HUES64 (cell line): ENCODE measurements around the gene MCFD2.

Experiments used
- H3K27ac ChIP-seq: 2 replicates; pipeline ENCODE4 v1.7.0; 2013; ENCODE audit warnings: low read depth, low read length, inconsistent platforms
- H3K27me3 ChIP-seq: 2 replicates; pipeline ENCODE4 v1.6.1; 2013; ENCODE audit warnings: mild to moderate bottlenecking, low read length; ENCODE audit not compliant: insufficient read depth
- H3K36me3 ChIP-seq: 2 replicates; pipeline ENCODE4 v1.6.1; 2013; ENCODE audit warnings: mild to moderate bottlenecking, low read length; ENCODE audit not compliant: insufficient read depth
- H3K4me1 ChIP-seq: 2 replicates; pipeline ENCODE4 v1.6.1; 2013; ENCODE audit warnings: mild to moderate bottlenecking, low read length, moderate library complexity; ENCODE audit not compliant: insufficient read depth
- H3K4me3 ChIP-seq: 2 replicates; pipeline ENCODE4 v1.5.1; 2013; ENCODE audit warnings: mild to moderate bottlenecking, low read length, moderate library complexity
- H3K9ac ChIP-seq: 2 replicates; pipeline ENCODE4 v1.6.1; 2013; ENCODE audit warnings: mild to moderate bottlenecking, low read depth, low read length
- H3K9me3 ChIP-seq: 2 replicates; pipeline ENCODE4 v1.6.1; 2013; ENCODE audit warnings: low read depth, low read length; ENCODE audit not compliant: insufficient read depth
- WGBS: fragments of 150-250, 120-280 bp; methylation state at CpG from one replicate; pipeline ENCODE4 v1.1.7; 2013; ENCODE audit warnings: missing lambda C conversion rate; 5-methylcytosine and 5-hydroxymethylcytosine counted together

MCFD2 gene

GRCh38 chr2:46952171-46952570, 36.6 kb upstream of the MCFD2 start:
- 100% methylated on average over 1 of the region's 3 CpGs for WGBS
- no peaks in the 10 kb centered on the region for H3K9me3 ChIP-seq
- no peaks in the 10 kb centered on the region for H3K27me3 ChIP-seq
- H3K36me3 ChIP-seq = peaks cover 12% of the 10 kb centered on the region
- H3K4me1 ChIP-seq = peaks cover 13% of the 10 kb centered on the region
- H3K9ac ChIP-seq = no peak overlapping the region
- H3K27ac ChIP-seq = no peak overlapping the region
- H3K4me3 ChIP-seq = no peak overlapping the region

- no peak overlapping the region for H3K4me3 ChIP-seq
- no peak overlapping the region for H3K27ac ChIP-seq
- H3K36me3 ChIP-seq = peaks cover 7% of the 10 kb centered on the region; the same call in 1 of the 2 replicates
- no peaks in the 10 kb centered on the region for H3K9me3 ChIP-seq
- H3K4me1 ChIP-seq = peaks cover 13% of the 10 kb centered on the region
- H3K27me3 ChIP-seq = no peaks in the 10 kb centered on the region
- H3K9ac ChIP-seq = no peak overlapping the region
- WGBS = 91% methylated on average over 9 of the region's 9 CpGs
Measured at GRCh38 chr2:46951290-46952064, 35.9 kb upstream of the MCFD2 start.

DNA sequence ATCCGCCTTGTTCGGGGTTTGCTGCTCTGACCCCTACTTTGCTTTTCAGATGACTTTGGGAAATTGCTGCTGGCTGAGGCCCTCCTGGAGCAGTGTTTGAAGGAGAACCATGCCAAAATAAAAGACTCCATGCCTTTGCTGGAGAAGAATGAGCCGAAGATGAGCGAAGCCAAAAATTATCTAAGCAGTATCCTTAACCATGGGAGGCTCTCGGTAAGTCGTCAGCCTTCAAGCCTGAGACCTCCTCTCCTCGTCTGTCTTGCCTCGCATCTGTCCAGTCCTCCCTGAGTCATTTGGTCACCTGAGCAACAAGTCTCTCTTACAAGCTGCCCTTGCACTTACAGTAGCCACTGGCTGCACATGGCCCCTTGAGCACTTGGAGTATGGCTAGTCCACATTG, 34.7 kb upstream of the MCFD2 start:
- no peak overlapping the region for H3K4me3 ChIP-seq
- H3K9ac ChIP-seq = no peak overlapping the region
- peaks cover 10% of the 10 kb centered on the region for H3K4me1 ChIP-seq
- peaks cover 7% of the 10 kb centered on the region; the same call in 1 of the 2 replicates for H3K36me3 ChIP-seq
- 91% methylated on average over 8 of the region's 8 CpGs for WGBS
- H3K27me3 ChIP-seq = no peaks in the 10 kb centered on the region
- H3K9me3 ChIP-seq = no peaks in the 10 kb centered on the region
- no peak overlapping the region for H3K27ac ChIP-seq

GRCh38 chr2:46947841-46948240, 32.2 kb upstream of the MCFD2 start:
- 82% methylated on average over 11 of the region's 11 CpGs for WGBS
- H3K27me3 ChIP-seq = peaks cover 6% of the 10 kb centered on the region
- no peaks in the 10 kb centered on the region for H3K9me3 ChIP-seq
- peaks cover 4% of the 10 kb centered on the region; the same call in 1 of the 2 replicates for H3K4me1 ChIP-seq
- H3K36me3 ChIP-seq = peaks cover 7% of the 10 kb centered on the region; the same call in 1 of the 2 replicates
- H3K27ac ChIP-seq = no peak overlapping the region
- H3K9ac ChIP-seq = no peak overlapping the region
- no peak overlapping the region for H3K4me3 ChIP-seq

- Histone ChIP-seq H3K27me3 (peaks cover 15% of the 10 kb centered on the region), H3K36me3 (no peaks in the 10 kb centered on the region), H3K4me3 (no peak overlapping the region), H3K9me3 (no peaks in the 10 kb centered on the region), H3K9ac (no peak overlapping the region), H3K27ac (no peak overlapping the region), H3K4me1 (peaks cover 5% of the 10 kb centered on the region)
- 97% methylated on average over 7 of the region's 7 CpGs for WGBS
Measured at GRCh38 chr2:46945671-46946070, 30.1 kb upstream of the MCFD2 start.

DNA sequence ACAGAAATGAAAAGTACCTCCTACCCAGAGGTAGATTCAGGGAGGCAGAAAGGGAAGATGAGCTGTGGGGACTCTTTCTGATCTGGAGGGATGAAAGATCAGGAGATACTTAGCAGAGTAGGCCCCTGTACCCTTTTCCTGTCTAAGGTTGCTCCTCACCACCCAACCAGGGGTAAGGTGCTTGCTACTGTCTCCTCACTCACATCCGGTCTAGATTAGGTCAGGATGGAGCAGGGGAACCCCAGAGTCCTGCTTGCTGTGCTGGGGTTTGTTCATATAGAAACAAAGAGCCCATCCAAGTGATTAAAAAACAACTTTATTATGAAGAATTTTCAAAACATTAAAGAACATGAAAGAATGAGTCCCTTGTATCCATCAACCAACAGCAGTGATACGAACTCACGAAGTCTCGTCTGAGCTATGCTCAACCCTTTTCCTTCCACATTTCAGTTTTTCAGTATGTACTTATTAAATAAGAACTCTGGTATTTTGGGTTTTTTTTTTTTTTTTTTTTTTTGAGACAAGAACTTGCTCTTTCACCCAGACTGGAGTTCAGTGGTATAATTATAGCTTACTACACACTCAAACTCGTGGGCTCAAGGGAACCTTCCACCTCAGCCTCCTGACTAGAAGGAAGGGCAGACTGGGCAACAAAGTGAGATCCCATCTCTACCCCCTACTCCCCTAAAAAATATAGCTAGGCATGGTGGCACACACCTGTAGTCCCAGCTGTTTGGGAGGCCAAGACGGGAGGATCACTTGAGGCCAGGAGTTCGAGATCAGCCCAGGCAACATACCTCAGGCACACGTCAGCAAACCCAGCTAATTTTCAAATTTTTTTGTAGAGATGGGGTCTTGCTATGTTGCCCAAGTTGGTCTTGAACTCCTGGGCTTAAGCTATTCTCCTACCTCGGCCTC, 28.5 kb upstream of the MCFD2 start:
- Histone ChIP-seq H3K27me3 (peaks cover 23% of the 10 kb centered on the region), H3K36me3 (no peaks in the 10 kb centered on the region), H3K4me1 (peaks cover 17% of the 10 kb centered on the region), H3K27ac (no peak overlapping the region), H3K4me3 (no peak overlapping the region), H3K9ac (no peak overlapping the region), H3K9me3 (no peaks in the 10 kb centered on the region)
- WGBS = 95% methylated on average over 9 of the region's 9 CpGs

DNA sequence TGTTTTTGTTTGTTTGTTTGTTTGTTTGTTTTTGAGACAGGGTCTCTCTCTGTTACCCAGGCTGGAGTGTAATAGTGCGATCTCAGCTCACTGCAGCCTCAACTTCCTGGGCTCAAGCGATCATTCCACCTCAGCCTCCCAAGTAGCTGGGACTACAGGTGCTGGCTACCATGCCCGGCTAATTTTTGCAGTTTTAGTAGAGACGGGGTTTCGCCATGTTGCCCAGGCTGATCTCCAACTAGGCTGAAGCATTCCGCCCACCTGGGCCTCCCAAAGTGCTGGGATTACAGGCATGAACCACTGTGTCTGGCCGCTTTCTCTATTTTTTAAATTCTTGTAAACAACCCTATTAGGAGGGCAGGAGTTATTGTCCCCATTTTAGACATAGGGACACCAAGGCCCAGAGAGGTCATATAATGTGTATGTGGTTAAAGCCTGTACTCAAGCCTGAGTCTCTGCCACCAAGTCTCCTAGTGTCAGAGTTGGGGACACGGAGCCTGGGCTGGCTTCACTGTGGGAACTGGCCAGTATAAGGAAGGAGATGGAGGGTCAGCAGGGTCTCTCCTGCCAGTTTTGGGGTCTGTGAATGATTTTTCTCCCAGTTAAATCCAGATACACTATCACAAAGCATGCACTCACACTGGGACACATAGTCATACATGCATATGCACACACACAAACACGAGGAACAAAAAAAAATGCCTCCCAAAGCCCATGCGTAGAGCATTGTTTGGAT, 27.5 kb upstream of the MCFD2 start:
- Histone ChIP-seq H3K36me3 (no peaks in the 10 kb centered on the region), H3K9me3 (no peaks in the 10 kb centered on the region), H3K4me1 (peaks cover 17% of the 10 kb centered on the region), H3K4me3 (peak overlapping the region; percentile 83; the same call in 1 of the 2 replicates), H3K27ac (no peak overlapping the region), H3K27me3 (peaks cover 23% of the 10 kb centered on the region), H3K9ac (no peak overlapping the region)
- WGBS = 95% methylated on average over 10 of the region's 10 CpGs

DNA sequence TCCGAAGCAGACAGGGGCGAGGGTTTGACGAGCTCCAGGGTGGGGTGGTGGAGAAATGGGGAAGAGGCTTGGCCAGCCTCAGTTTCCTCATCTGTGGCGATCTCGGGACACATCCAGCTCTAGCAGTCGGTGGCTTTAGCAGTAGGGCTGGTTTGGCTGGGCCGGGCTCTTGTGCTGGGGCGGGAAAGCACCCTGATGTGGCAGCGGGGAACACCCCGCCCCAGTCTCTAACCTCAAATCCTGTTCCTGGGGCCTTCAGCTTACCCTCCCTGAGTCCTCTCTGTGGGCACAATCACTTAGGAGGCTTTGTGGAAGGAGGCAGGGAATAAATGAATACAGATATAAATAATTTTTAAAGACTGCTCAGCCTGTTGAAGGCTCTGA, 26.5 kb upstream of the MCFD2 start:
- H3K9ac ChIP-seq = peak overlapping the region; percentile 77
- H3K27ac ChIP-seq = no peak overlapping the region
- H3K27me3 ChIP-seq = peaks cover 23% of the 10 kb centered on the region
- peak overlapping the region; percentile 83 for H3K4me3 ChIP-seq
- H3K9me3 ChIP-seq = no peaks in the 10 kb centered on the region
- H3K36me3 ChIP-seq = no peaks in the 10 kb centered on the region
- peaks cover 17% of the 10 kb centered on the region for H3K4me1 ChIP-seq
- WGBS = 3% methylated on average over 10 of the region's 10 CpGs

- H3K9me3 ChIP-seq = no peaks in the 10 kb centered on the region
- peak overlapping the region; percentile 83 for H3K4me3 ChIP-seq
- H3K27ac ChIP-seq = no peak overlapping the region
- peaks cover 17% of the 10 kb centered on the region for H3K4me1 ChIP-seq
- WGBS = 65% methylated on average over 13 of the region's 13 CpGs
- H3K27me3 ChIP-seq = peaks cover 23% of the 10 kb centered on the region
- H3K9ac ChIP-seq = peak overlapping the region; percentile 10; the same call in 1 of the 2 replicates
- H3K36me3 ChIP-seq = no peaks in the 10 kb centered on the region
Measured at GRCh38 chr2:46939626-46940359, 24.2 kb upstream of the MCFD2 start.

GRCh38 chr2:46937471-46937901, 21.9 kb upstream of the MCFD2 start:
- Histone ChIP-seq H3K9ac (no peak overlapping the region), H3K27ac (no peak overlapping the region)
- WGBS = 75% methylated on average over 4 of the region's 4 CpGs

More at GRCh38 chr2:46937471-46937901, 21.9 kb upstream of the MCFD2 start:
- Histone ChIP-seq H3K9me3 (no peaks in the 10 kb centered on the region), H3K27me3 (peaks cover 13% of the 10 kb centered on the region), H3K36me3 (no peaks in the 10 kb centered on the region), H3K4me1 (peaks cover 15% of the 10 kb centered on the region), H3K4me3 (no peak overlapping the region)
